ENCODE measurements around the gene OLFM1.
"Not testable (repeated sequence)": the region's sequence is repeated elsewhere in the genome, so short reads cannot be mapped to it uniquely, and the experiment has no call there.

OLFM1 gene

GRCh38 chr9:135060461-135061116 lies 26.9 kb upstream of the OLFM1 start:
- no peak for DNase-seq (ENCODE audit: low spot score)

GRCh38 chr9:135061441-135061840 lies 26.0 kb upstream of the OLFM1 start:
- DNase-seq (ENCODE audit: low spot score), result no peak

- no peak for DNase-seq (ENCODE audit: low spot score)
These were observed 25.2 kb upstream of the OLFM1 start for GRCh38 chr9:135062254-135062653.

- not testable (repeated sequence) for DNase-seq (ENCODE audit: low spot score)
These were observed 24.0 kb upstream of the OLFM1 start for GRCh38 chr9:135063466-135063865.

- DNase-seq (ENCODE audit: low spot score), result not testable (repeated sequence)
These were observed 23.6 kb upstream of the OLFM1 start for GRCh38 chr9:135063888-135064287.

- DNase-seq (ENCODE audit: low spot score), result no peak
These were observed 22.3 kb upstream of the OLFM1 start for GRCh38 chr9:135065151-135065550.

- no peak for DNase-seq (ENCODE audit: low spot score)
These were observed 21.7 kb upstream of the OLFM1 start for GRCh38 chr9:135065804-135066203.

- DNase-seq (ENCODE audit: low spot score), result no peak
These were observed 21.2 kb upstream of the OLFM1 start for GRCh38 chr9:135066291-135066690.

GRCh38 chr9:135067096-135067710 lies 20.3 kb upstream of the OLFM1 start:
- no peak for DNase-seq (ENCODE audit: low spot score)

- no peak for DNase-seq (ENCODE audit: low spot score)
These were observed 18.6 kb upstream of the OLFM1 start for GRCh38 chr9:135068776-135069415.

GRCh38 chr9:135069558-135070197 lies 17.8 kb upstream of the OLFM1 start:
- DNase-seq (ENCODE audit: low spot score), result no peak

- DNase-seq (ENCODE audit: low spot score), result no peak
These were observed 17.1 kb upstream of the OLFM1 start for GRCh38 chr9:135070198-135070951.

- DNase-seq (ENCODE audit: low spot score), result no peak
These were observed 16.3 kb upstream of the OLFM1 start for GRCh38 chr9:135070964-135071735.

- DNase-seq (ENCODE audit: low spot score), result no peak
These were observed 14.3 kb upstream of the OLFM1 start for GRCh38 chr9:135073081-135073740.

GRCh38 chr9:135073741-135074305 lies 13.6 kb upstream of the OLFM1 start:
- no peak for DNase-seq (ENCODE audit: low spot score)

GRCh38 chr9:135074354-135075233 lies 12.9 kb upstream of the OLFM1 start:
- no peak for DNase-seq (ENCODE audit: low spot score)

- DNase-seq (ENCODE audit: low spot score), result no peak
These were observed 12.0 kb upstream of the OLFM1 start for GRCh38 chr9:135075234-135076142.

- no peak for DNase-seq (ENCODE audit: low spot score)
These were observed 11.2 kb upstream of the OLFM1 start for GRCh38 chr9:135076143-135076875.

Measured in HuH-7 (cell line).